ENCODE data around the gene GRAMD1A. TPM values are rescaled to one million over a fixed set of nuclear protein-coding genes. Genes with fewer than 3 reads are reported as not detected.

The GRAMD1A gene
- total and polyA plus RNA-seq, 9 of the 15 experiments (the other 6 are each of a cell fraction or from before 2014, with no cell fraction given): 1.4 to 63.8 (median 38.5) TPM

DNA sequence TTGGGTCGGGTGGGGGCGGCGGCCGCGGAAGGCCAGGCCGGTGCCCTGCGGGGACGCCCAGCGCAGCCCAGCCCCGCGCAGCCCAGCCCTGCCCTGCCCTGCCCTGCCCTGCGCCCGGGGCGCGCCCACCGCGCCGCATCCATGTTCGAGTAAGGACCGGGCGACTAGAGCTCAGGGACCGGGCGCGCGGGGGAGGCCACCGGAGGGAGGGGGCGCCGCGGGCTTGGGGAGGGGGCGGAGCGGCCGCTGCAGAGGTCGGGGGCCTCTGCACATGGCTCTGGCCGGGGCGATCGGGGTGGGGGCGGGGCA, 169 bp downstream of the GRAMD1A start (continued):
- TF ChIP-seq, protein P1, sequence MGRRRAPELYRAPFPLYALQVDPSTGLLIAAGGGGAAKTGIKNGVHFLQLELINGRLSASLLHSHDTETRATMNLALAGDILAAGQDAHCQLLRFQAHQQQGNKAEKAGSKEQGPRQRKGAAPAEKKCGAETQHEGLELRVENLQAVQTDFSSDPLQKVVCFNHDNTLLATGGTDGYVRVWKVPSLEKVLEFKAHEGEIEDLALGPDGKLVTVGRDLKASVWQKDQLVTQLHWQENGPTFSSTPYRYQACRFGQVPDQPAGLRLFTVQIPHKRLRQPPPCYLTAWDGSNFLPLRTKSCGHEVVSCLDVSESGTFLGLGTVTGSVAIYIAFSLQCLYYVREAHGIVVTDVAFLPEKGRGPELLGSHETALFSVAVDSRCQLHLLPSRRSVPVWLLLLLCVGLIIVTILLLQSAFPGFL (CRISPR knock-in tag; IDR thresholded peaks at IDR 0.05): no peak
- TF ChIP-seq, protein P2, sequence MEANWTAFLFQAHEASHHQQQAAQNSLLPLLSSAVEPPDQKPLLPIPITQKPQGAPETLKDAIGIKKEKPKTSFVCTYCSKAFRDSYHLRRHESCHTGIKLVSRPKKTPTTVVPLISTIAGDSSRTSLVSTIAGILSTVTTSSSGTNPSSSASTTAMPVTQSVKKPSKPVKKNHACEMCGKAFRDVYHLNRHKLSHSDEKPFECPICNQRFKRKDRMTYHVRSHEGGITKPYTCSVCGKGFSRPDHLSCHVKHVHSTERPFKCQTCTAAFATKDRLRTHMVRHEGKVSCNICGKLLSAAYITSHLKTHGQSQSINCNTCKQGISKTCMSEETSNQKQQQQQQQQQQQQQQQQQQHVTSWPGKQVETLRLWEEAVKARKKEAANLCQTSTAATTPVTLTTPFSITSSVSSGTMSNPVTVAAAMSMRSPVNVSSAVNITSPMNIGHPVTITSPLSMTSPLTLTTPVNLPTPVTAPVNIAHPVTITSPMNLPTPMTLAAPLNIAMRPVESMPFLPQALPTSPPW (CRISPR knock-in tag; IDR thresholded peaks at IDR 0.05): peak; percentile 68; the same call in 1 of the 2 replicates
- TF ChIP-seq XRCC5 (IDR thresholded peaks at IDR 0.05; ENCODE audit: low read depth, low read length) (no peak), PHF8 (IDR thresholded peaks at IDR 0.05; ENCODE audit: borderline replicate concordance, low read length) (peak; percentile 44; the same call in 1 of the 2 replicates), RB1 (IDR thresholded peaks at IDR 0.05; ENCODE audit: low read depth) (0 out of 2 replicates have a peak, but pooled peaks have one; percentile 11), MAZ (CRISPR knock-in tag; conservative IDR thresholded peaks at IDR 0.05 in 1 of 2, IDR thresholded peaks at IDR 0.05 in 1 of 2) (0 out of 4 replicates have a peak, but pooled peaks of 1 of the 2 experiments have one; percentile 6), ZBTB7A (IDR thresholded peaks at IDR 0.05; ENCODE audit: borderline replicate concordance, control insufficient read depth, low read depth, low read length) (no peak), GTF2F1 (IDR thresholded peaks at IDR 0.05; ENCODE audit: low read depth, low read length) (no peak), RBFOX2 (IDR thresholded peaks at IDR 0.05; ENCODE audit: low read depth, low read length) (peak; percentile 50; the same call in 1 of the 2 replicates), ZNF444 (CRISPR knock-in tag; IDR thresholded peaks at IDR 0.05) (no peak), POLR2H (tag; IDR thresholded peaks at IDR 0.05; ENCODE audit: low read depth) (no peak), KAT7 (CRISPR knock-in tag; IDR thresholded peaks at IDR 0.05; ENCODE audit: borderline replicate concordance) (no peak), JUND (IDR thresholded peaks at IDR 0.05; ENCODE audit: borderline replicate concordance, low read depth, low read length) (no peak), JUND (tag; IDR thresholded peaks at IDR 0.05; ENCODE audit: borderline replicate concordance, low read depth, low read length) (no peak), JUN (IDR thresholded peaks at IDR 0.05; ENCODE audit: borderline replicate concordance, low read depth, low read length) (no peak), JUN (CRISPR knock-in tag; IDR thresholded peaks at IDR 0.05; ENCODE audit: borderline replicate concordance) (no peak)
- TF ChIP-seq, protein P3, sequence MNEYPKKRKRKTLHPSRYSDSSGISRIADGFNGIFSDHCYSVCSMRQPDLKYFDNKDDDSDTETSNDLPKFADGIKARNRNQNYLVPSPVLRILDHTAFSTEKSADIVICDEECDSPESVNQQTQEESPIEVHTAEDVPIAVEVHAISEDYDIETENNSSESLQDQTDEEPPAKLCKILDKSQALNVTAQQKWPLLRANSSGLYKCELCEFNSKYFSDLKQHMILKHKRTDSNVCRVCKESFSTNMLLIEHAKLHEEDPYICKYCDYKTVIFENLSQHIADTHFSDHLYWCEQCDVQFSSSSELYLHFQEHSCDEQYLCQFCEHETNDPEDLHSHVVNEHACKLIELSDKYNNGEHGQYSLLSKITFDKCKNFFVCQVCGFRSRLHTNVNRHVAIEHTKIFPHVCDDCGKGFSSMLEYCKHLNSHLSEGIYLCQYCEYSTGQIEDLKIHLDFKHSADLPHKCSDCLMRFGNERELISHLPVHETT (CRISPR knock-in tag; conservative IDR thresholded peaks at IDR 0.05 in 1 of 2, IDR thresholded peaks at IDR 0.05 in 1 of 2): peak in 1 of 2 experiments; percentile 65; a peak in 2 of 4 replicates
- TF ChIP-seq, protein P4, sequence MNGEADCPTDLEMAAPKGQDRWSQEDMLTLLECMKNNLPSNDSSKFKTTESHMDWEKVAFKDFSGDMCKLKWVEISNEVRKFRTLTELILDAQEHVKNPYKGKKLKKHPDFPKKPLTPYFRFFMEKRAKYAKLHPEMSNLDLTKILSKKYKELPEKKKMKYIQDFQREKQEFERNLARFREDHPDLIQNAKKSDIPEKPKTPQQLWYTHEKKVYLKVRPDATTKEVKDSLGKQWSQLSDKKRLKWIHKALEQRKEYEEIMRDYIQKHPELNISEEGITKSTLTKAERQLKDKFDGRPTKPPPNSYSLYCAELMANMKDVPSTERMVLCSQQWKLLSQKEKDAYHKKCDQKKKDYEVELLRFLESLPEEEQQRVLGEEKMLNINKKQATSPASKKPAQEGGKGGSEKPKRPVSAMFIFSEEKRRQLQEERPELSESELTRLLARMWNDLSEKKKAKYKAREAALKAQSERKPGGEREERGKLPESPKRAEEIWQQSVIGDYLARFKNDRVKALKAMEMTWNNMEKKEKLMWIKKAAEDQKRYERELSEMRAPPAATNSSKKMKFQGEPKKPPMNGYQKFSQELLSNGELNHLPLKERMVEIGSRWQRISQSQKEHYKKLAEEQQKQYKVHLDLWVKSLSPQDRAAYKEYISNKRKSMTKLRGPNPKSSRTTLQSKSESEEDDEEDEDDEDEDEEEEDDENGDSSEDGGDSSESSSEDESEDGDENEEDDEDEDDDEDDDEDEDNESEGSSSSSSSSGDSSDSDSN (IDR thresholded peaks at IDR 0.05; ENCODE audit: borderline replicate concordance in 1 of 2, low read depth in 2 of 2, low read length in 2 of 2): peak in 1 of 2 experiments; percentile 58; a peak in 1 of 4 replicates
